Caco-2 (cell line): Measurements from ENCODE around the gene ADAMTS15. TPM values are rescaled to one million over a fixed set of nuclear protein-coding genes. Genes with fewer than 3 reads are reported as not detected.

Experiments used
- BruUV-seq: library from RNA; stranded (reverse); fragments of 400-500 nt; replicated peaks from 2 replicates; lab custom pipeline; 2021; lab: Mats Ljungman, UMichigan
- CTCF ChIA-PET: fragments of 300-600 bp; sonication (Branson Sonifier 250); formaldehyde crosslinking; loops from one replicate; lab custom pipeline; 2022; ENCODE audit warnings: antibody characterized with exemption; lab: Charles Lee
- POLR2A ChIA-PET: fragments of 300-600 bp; sonication (Branson Sonifier 250); formaldehyde crosslinking; loops from one replicate; lab custom pipeline; 2022; ENCODE audit warnings: antibody characterized with exemption; lab: Charles Lee
- DNase-seq, 2 experiments: peaks; one replicate each; pipeline versions ENCODE4 v3.0.0 to v3.0.0-alpha.2; 2020 to 2022
- H3K27me3 ChIP-seq: replicated peaks from 2 replicates; pipeline ENCODE4 v1.6.0; 2011; ENCODE audit warnings: low read length; ENCODE audit not compliant: control insufficient read depth, insufficient read depth
- H3K36me3 ChIP-seq: 2 replicates; pipeline ENCODE4 v1.5.1; 2011; ENCODE audit warnings: low read length; ENCODE audit not compliant: control insufficient read depth, insufficient read depth
- H3K4me1 ChIP-seq: fragments of 250-450 bp; sonication (Bioruptor Pico); 2 replicates; pipeline ENCODE4 v1.5.1; 2020; ENCODE audit warnings: mild to moderate bottlenecking
- H3K4me3 ChIP-seq: 2 replicates; pipeline ENCODE4 v1.5.1; 2011; ENCODE audit warnings: low read depth, mild to moderate bottlenecking, control low read depth, low read length
- H3K9me3 ChIP-seq: fragments of 250-450 bp; sonication (Bioruptor Pico); 2 replicates; pipeline ENCODE4 v1.5.1; 2020; ENCODE audit warnings: mild to moderate bottlenecking, moderate library complexity
- H3K27ac Mint-ChIP-seq: one replicate; pipeline ENCODE4 v1.8.0; 2022; ENCODE audit warnings: mixed read lengths; ENCODE audit not compliant: unreplicated experiment
- H3K27me3 Mint-ChIP-seq: one replicate; pipeline ENCODE4 v1.8.0; 2022; ENCODE audit warnings: mixed read lengths; ENCODE audit not compliant: insufficient read depth, unreplicated experiment
- H3K36me3 Mint-ChIP-seq: one replicate; pipeline ENCODE4 v1.8.0; 2022; ENCODE audit warnings: mild to moderate bottlenecking, mixed read lengths; ENCODE audit not compliant: insufficient read depth, unreplicated experiment
- H3K4me1 Mint-ChIP-seq: one replicate; pipeline ENCODE4 v1.8.0; 2022; ENCODE audit warnings: low read depth, mixed read lengths; ENCODE audit not compliant: unreplicated experiment
- H3K4me3 Mint-ChIP-seq: one replicate; pipeline ENCODE4 v1.8.0; 2022; ENCODE audit warnings: mild to moderate bottlenecking, moderate library complexity, mixed read lengths; ENCODE audit not compliant: unreplicated experiment
- H3K9me3 Mint-ChIP-seq: one replicate; pipeline ENCODE4 v1.8.0; 2022; ENCODE audit warnings: mixed read lengths; ENCODE audit not compliant: unreplicated experiment
- CTCF ChIP-seq, 2 experiments: fragments of 200-600 bp in 1 of 2; IDR thresholded peaks; 1 replicate in 1 of 2; 2 replicates in 1 of 2; pipeline versions ENCODE4 v1.5.1 to v1.8.0; 2011 to 2022; ENCODE audit warnings: antibody characterized with exemption in 1 of 2, control low read depth in 1 of 2, inconsistent platforms in 1 of 2, low read depth in 1 of 2, low read length in 1 of 2, mild to moderate bottlenecking in 1 of 2, moderate library complexity in 1 of 2; ENCODE audit not compliant: insufficient read depth in 1 of 2, severe bottlenecking in 1 of 2, unreplicated experiment in 1 of 2
- intact Hi-C: fragments of 100-400 bp; cut with micrococcal nuclease; formaldehyde crosslinking; loops from one replicate; pipeline ENCODE4 v1.10.0; 2022; ENCODE audit not compliant: unreplicated experiment
- total RNA-seq: library from RNA; stranded (reverse); gene quantifications from 2 replicates; pipeline ENCODE4 v1.2.3, GENCODE V29; 2022

The ADAMTS15 gene
- total RNA-seq, 1 experiment from 2014 or later = 0.20 TPM

GRCh38 chr11:130470832-130471706 is 22.6 kb downstream of the ADAMTS15 start:
- POLR2A ChIA-PET = no interaction called here
- Histone ChIP-seq H3K4me3 (no peak overlapping the region), H3K4me1 (no peaks in the 10 kb centered on the region), H3K27me3 (no peaks in the 10 kb centered on the region; the same call in 1 of the 2 replicates), H3K9me3 (no peaks in the 10 kb centered on the region), H3K36me3 (no peaks in the 10 kb centered on the region)
- H3K9me3 Mint-ChIP-seq = no peaks in the 10 kb centered on the region
- CTCF ChIA-PET = no interaction called here
- no peak overlapping the region for H3K4me3 Mint-ChIP-seq
- H3K4me1 Mint-ChIP-seq = no peaks in the 10 kb centered on the region
- BruUV-seq = no TSS peak
- no peak overlapping the region for H3K27ac Mint-ChIP-seq
- H3K36me3 Mint-ChIP-seq = no peaks in the 10 kb centered on the region
- intact Hi-C loops = no loop called here
- DNase-seq = peak in 1 of 2 experiments; percentile 34
- TF ChIP-seq CTCF (IDR thresholded peaks at IDR 0.05; ENCODE audit: insufficient read depth in 1 of 2, low read depth in 1 of 2, low read length in 1 of 2, severe bottlenecking in 1 of 2, unreplicated experiment in 1 of 2) = no peak
- peaks cover 6% of the 10 kb centered on the region for H3K27me3 Mint-ChIP-seq

GRCh38 chr11:130471731-130472433 is 23.4 kb downstream of the ADAMTS15 start:
- Mint-ChIP-seq H3K4me3 (no peak overlapping the region), H3K9me3 (no peaks in the 10 kb centered on the region), H3K36me3 (no peaks in the 10 kb centered on the region), H3K27ac (no peak overlapping the region), H3K4me1 (no peaks in the 10 kb centered on the region), H3K27me3 (peaks cover 6% of the 10 kb centered on the region)
- no peak for TF ChIP-seq CTCF (IDR thresholded peaks at IDR 0.05; ENCODE audit: insufficient read depth in 1 of 2, low read depth in 1 of 2, low read length in 1 of 2, severe bottlenecking in 1 of 2, unreplicated experiment in 1 of 2)
- Histone ChIP-seq H3K27me3 (no peaks in the 10 kb centered on the region; the same call in 1 of the 2 replicates), H3K4me1 (no peaks in the 10 kb centered on the region), H3K4me3 (no peak overlapping the region), H3K36me3 (no peaks in the 10 kb centered on the region), H3K9me3 (no peaks in the 10 kb centered on the region)
- DNase-seq = peak in 1 of 2 experiments; percentile 30
- POLR2A ChIA-PET = no interaction called here
- CTCF ChIA-PET = interaction anchor here (0.7 kb wide), 1 partner anchor 20 kb away, joined by 3 read pairs; no protein-coding TSS in a partner anchor
- intact Hi-C loops = no loop called here
- BruUV-seq = no TSS peak

GRCh38 chr11:130472434-130472961 is 24.1 kb downstream of the ADAMTS15 start:
- no peak overlapping the region for H3K4me3 ChIP-seq
- DNase-seq = peak in 1 of 2 experiments; percentile 23
- H3K27ac Mint-ChIP-seq = no peak overlapping the region
- H3K36me3 ChIP-seq = no peaks in the 10 kb centered on the region
- no peak for TF ChIP-seq CTCF (IDR thresholded peaks at IDR 0.05; ENCODE audit: insufficient read depth in 1 of 2, low read depth in 1 of 2, low read length in 1 of 2, severe bottlenecking in 1 of 2, unreplicated experiment in 1 of 2)
- H3K4me1 Mint-ChIP-seq = no peaks in the 10 kb centered on the region
- no peaks in the 10 kb centered on the region; the same call in 1 of the 2 replicates for H3K27me3 ChIP-seq
- POLR2A ChIA-PET = no interaction called here
- H3K4me1 ChIP-seq = no peaks in the 10 kb centered on the region
- H3K36me3 Mint-ChIP-seq = no peaks in the 10 kb centered on the region
- CTCF ChIA-PET = interaction anchor here (0.7 kb wide), 1 partner anchor 19 kb away, joined by 3 read pairs; no protein-coding TSS in a partner anchor
- BruUV-seq = no TSS peak
- H3K9me3 Mint-ChIP-seq = no peaks in the 10 kb centered on the region
- intact Hi-C loops = no loop called here
- H3K9me3 ChIP-seq = no peaks in the 10 kb centered on the region
- peaks cover 6% of the 10 kb centered on the region for H3K27me3 Mint-ChIP-seq
- H3K4me3 Mint-ChIP-seq = no peak overlapping the region
